GM12872 (cell line): ENCODE results near the gene CAMK2B.

Experiments
- TF ChIP-seq, protein P1 (sequence below): IDR thresholded peaks from 3 replicates; pipeline ENCODE4 v1.5.1; 2011; ENCODE audit warnings: low read depth, mild to moderate bottlenecking, low read length, moderate library complexity; ENCODE audit not compliant: insufficient read depth

Gene CAMK2B

DNA sequence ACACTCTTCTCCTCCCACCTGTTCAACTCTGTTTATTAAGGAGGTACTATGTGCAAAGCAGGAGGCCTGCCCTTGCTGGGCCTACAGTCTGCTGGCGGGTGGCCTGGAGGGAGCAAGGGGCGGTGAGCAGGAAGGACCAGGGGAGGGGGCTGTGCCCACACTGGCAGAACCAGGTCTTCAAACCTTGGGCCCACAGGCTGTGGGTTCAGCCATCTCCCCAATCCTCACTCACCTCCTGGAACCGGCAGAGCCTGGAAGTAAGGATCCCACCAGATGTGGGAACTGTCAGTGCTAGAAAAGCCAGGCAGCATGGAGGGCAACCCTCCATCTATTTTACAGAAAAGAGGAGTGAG, 50.8 kb downstream of the CAMK2B start:
- TF ChIP-seq, protein P1, sequence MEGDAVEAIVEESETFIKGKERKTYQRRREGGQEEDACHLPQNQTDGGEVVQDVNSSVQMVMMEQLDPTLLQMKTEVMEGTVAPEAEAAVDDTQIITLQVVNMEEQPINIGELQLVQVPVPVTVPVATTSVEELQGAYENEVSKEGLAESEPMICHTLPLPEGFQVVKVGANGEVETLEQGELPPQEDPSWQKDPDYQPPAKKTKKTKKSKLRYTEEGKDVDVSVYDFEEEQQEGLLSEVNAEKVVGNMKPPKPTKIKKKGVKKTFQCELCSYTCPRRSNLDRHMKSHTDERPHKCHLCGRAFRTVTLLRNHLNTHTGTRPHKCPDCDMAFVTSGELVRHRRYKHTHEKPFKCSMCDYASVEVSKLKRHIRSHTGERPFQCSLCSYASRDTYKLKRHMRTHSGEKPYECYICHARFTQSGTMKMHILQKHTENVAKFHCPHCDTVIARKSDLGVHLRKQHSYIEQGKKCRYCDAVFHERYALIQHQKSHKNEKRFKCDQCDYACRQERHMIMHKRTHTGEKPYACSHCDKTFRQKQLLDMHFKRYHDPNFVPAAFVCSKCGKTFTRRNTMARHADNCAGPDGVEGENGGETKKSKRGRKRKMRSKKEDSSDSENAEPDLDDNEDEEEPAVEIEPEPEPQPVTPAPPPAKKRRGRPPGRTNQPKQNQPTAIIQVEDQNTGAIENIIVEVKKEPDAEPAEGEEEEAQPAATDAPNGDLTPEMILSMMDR, result no peak

DNA sequence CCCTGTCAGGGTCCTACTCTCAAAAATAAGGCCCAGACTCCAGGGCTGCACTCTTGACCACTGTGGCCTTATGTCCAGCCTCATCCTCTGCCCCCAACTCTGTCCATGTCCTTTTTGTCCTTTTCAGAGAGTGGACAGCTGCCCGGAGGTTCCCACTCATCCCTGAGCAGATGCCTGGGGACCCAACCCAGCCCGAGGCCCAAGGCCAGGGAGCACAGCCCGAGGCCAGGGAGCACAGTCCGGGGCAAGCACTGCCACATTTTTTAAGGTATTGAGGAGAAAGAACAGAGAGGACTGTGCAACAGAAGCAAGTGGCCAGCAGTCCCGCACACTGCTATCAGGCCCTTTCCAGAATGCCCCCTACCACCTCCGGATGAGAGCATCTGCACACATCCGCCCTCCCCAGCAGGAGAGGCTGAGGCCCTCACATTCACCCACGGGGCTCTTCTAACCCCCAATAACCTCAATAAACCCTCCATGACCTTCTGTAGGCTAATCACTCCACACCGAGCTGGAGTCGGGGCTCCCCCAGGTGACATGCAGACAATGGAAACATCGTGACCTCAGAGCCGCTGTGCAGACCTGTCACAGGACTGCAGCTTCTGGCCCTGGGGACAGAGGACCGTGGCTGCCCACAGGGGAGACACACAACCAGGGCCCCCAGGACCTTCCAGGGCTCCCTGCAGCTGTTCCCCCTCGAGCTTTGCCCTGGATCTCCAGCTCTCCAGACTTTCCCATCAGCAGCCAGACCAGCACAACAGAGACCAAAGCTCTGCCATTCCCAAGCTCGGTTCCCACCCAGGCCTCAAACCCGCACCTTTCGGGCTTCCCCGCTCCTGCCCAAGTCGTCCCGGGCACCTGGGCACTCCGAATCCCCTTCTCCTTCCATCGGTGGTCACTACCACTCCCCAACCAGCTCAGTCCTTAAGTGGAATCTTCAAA, 51.4 kb downstream of the CAMK2B start:
- TF ChIP-seq, protein P1, result no peak

DNA sequence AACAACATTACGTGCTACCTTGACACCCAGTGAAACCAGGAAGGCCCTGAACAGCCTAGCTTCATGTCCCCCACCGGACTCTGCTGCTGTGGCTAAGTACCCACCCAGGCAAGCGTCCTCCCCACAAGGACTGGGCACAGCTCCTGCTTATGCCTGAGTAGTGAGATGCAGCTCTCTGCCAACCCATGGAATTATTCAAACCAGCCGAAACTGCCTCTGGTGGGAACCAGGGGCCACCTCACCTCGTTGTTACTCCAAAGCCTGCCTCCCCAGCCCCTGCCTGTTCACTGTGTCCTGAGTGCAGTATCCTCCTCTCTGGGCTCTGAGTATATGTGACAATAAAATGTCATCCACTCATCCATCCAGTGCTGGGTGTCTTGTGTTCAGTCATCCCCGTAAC, 52.4 kb downstream of the CAMK2B start:
- TF ChIP-seq, protein P1, result no peak

DNA sequence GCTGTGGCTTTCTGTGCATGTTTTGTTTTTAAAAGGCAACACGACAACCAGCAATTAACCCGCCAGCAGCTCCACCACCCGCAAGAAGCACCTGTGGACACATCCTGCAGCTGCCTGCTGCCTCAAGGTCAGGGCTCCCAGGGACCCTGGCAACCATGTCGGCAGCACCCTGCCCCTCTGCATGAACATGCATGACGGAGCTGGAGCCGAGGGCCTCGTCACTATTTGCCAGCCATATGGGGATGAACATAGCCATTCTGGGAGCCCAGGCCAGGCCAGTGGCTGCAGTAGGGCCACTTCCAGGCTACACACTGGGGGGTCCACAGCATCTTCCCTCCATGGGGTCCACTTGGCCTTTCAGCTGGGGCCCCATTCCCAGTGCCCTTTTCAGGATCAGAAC, 52.9 kb downstream of the CAMK2B start:
- TF ChIP-seq, protein P1, result no peak

DNA sequence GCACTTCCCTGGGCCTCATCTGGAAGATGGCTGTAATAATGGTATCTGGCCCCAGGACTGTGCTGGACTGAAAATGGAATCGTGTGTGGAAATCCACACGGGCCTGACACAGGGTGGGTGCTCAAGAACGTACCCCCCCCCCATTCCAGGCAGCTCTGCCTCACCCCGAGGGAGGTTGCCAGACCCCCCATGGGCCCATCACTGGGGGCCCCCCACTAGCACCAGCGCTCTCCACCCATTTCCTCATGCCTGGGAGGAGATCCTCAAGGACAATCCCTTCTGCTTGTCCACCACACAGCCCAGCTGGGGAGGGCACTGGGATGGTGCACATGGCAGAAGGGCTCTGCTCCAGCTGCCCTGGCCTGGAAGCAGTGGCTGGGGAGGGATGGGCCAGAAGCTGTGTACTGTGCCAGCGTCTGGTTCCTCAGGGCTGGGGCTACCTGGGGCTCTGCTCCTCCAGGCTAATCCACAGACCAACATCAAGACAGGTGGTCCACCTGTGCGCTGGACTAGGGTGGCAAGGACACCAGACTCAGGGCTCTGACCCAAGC, 55.4 kb downstream of the CAMK2B start:
- TF ChIP-seq, protein P1, result no peak

DNA sequence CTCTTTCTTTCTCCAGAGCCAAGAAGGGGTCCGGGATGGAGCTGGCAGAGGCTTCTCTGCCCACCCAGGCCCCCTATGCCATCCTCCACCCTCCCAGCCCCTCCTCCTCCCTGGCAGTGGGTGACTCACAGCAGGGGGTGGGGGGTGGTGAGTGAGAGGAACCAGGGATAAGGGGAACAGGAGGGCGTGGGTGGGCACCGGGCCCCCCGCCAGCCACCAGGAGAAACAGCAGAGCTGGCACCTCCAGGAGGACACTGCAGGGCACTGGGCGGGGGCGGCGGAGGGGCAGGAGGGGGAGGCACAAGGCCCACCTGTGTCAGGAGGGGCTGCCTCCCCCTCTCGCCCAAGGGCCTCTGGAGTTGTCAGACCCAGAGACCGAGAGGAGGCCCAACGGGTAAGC, 56.0 kb downstream of the CAMK2B start:
- TF ChIP-seq, protein P1, result no peak

DNA sequence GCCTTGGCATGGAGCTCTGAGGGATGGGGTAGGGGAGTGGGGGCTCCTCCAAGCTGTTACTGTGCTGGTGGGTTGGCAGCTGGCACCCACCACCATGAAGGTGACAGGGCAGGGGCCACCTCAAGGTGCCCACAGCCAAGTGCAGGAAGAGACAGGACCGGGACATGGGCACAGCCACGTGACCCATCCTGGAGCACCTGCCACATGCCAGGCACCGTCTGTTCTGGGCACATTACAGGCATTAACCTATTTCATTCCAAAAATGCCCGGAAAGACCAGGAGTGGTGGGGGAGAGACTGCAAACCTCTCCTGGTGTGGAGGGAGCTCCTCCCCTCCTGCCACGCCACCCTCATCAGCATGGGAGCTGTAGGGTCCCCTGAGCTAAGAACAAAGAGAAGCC, 56.7 kb downstream of the CAMK2B start:
- TF ChIP-seq, protein P1, result no peak
